Measurements from ENCODE around the gene SEPTIN6.
"Not testable (repeated sequence)": the region's sequence is repeated elsewhere in the genome, so short reads cannot be mapped to it uniquely, and the experiment has no call there.

Gene SEPTIN6

DNA sequence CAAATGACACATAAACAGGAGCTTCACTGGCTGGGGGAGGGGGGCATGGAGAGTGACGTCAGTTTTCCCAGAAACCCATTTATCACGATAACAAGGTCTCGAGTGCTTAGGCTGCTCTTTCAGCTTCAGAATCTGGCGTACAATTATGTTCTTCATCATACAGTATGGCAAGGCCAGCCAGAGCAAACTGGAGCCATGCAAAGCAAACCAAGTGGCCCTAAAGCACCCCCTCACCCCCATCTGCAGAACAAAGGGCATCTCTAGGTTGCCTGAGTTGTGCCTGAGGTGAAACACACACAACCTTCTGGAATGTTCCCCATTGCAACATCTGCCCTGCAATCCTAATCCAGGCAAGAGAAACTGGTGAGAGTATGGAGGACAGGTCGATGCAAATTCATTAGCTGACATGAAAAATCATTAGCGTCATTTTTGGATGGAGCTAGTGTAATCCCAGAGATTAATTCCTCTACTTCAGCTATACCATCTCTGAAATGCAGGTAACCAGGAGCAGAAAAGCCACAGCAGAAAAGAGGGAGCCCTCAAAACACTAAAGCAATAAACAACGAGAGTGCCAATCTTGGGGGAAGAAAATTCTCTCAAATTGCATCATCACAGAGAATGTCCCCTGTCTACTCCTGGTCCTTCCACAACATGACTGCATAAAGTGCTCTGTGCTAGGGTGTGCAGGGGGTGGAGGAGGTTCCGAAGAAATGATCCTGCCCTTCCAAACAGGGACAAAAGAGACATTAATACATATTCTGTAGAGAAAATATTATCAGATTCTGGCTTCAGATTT lies 1.8 kb downstream of the SEPTIN6 start:
- no peak for DNase-seq (ENCODE audit: low read depth, low spot score)

DNA sequence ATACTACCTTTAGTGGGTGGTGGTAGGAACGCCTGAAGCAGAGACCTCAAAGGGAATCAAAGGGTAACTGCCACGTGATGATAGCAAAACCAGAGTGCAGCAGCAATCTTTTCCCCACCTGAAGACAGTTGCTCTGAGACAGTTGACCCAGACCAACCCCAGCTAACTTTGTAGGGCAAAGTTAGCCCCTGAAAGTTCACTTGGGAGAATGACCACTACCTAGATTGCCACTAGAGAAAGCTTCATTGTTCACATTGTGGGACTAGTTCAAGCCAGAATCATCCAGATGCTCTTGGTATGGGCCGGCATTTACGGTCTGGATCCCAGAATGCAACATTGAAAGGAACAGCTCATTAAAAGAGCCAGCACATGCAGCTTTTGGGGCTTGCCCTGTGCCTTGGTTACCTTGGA lies 4.1 kb downstream of the SEPTIN6 start:
- no peak for DNase-seq (ENCODE audit: low read depth, low spot score)

DNA sequence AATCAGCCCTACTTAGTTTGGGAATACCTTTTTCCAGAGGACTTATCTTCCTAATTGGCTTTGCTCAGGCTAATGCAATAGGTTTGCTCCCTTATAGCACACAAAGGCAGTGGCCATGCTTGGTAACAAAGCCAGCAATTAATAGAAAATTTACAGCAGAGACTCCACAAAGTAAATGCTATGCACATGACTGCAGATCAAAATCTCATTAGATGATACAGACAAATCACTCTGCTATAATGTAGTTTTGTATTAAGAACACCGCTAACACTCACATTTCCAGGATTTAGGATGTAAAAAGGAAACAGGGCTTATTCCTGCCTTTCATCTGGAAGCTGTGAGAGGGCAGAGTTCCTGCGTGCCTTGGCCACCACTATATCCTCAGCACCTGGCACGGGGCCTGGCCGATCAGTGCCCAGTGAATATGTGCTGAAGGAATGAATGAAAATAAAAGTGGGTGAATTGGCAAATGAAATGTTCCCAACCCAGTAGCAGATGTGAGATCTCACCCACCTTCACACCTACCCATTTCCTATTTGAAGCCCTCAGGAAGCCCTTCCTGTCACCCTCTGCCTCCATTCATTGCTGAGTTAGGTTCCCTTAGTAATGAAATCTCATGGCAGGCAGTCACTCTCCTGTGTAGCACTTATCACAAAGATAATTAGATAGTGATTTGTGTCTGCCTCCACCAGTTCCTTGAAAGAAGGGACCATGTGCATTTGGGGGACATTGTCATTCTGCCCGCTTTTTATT lies 5.1 kb downstream of the SEPTIN6 start:
- no peak for DNase-seq (ENCODE audit: low read depth, low spot score)

DNA sequence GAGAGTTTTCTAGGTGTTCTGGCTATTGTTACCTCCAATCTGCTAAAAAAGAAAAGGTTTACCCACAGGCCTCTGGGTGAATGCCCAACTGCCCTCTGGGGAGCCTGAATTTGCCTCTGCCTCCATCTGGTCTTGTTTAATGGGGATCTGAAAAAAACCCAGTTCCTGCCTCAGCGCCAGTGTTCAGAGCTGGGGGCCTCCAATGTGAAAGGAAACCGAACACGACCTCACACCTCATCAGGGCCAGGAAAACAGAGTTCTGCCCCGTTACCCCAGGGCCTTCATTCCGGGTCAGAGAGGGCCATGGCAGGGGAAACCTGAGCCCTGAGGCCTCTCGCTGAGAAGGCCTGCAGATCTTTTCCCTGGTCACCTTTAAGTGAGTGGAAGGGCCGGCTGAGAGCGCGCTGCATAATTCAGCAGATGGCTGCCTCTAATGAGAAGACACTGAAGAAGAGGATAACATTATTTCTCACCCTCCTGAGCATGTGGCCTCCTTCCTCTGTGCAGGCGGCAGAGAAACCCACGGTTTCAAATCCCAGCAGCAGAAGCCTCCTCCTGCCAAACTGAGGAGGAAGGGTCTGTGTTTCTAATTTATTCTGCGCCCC lies 6.8 kb downstream of the SEPTIN6 start:
- no peak for DNase-seq (ENCODE audit: low read depth, low spot score)

DNA sequence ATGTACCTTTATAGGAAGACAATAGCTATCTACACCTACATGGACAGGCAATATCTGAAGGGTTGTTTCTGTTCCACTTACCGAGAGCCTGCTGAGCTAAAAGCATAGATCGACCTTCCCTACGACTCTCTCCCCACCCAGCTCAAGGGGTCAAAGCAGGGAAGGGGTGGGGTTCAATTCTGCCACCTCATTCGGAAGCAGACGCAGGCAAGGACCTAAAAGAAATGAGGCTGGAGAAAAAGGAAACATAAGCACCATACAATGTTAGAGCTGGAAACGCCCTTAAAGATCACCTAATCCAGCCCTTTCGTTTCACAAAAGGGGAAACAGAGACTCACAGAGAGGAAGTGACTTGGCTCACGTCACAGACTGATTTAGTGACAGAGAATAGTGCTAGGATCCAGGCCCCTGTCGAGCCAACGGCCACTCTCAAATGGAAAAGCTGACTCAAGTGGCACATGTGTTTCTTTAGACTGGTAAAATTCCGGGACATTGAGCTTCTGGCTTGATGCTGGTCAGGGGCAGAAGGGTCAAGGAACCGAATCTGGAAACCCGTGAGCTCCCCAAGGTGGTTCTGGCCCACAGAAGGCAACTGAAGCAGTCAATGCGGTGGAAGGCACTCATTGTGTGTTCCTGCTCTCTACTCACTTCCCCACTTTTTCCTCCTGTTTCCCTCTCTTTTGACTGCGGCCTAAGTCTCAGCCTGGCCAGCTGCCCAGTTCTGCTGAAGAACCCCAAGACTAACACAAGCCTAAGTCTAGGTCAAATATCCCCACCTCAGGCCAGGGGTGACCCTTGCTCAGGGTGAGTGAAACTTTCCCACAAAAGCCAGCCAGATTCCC lies 7.5 kb downstream of the SEPTIN6 start:
- no peak for DNase-seq (ENCODE audit: low read depth, low spot score)

DNA sequence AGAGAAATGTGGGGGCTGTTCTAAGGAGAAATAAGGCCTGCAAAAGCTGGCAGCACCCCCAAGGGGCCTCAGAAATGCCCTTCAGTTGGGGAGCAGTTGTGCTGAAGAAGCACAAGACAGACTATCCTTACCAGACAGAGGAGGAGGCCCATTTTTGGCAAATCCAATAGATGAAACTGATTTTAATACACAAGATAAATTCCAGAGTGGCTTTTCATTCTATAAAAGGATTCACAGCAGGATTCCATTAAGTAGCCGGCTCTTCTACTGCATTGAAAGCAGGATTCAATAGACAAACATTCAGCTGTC lies 8.1 kb downstream of the SEPTIN6 start:
- DNase-seq (ENCODE audit: low read depth, low spot score) = no peak

DNA sequence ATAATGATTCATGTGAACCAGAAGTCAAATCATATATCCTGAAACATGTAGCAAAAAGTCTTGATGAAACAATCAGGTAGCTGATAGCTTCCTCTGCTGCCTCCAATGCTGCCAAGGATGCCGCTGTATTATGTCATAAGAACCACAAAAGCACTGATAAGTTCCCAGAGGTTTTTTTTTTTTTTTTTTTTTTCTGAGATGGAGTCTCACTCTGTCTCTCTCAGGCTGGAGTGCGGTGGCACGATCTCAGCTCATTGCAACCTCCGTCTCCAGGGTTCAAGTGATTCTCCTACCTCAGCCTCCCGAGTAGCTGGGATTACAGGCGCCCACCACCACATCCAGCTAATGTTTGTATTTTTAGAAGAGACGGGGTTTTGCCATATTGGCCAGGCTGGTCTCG lies 8.7 kb downstream of the SEPTIN6 start:
- DNase-seq (ENCODE audit: low read depth, low spot score) = not testable (repeated sequence)

DNA sequence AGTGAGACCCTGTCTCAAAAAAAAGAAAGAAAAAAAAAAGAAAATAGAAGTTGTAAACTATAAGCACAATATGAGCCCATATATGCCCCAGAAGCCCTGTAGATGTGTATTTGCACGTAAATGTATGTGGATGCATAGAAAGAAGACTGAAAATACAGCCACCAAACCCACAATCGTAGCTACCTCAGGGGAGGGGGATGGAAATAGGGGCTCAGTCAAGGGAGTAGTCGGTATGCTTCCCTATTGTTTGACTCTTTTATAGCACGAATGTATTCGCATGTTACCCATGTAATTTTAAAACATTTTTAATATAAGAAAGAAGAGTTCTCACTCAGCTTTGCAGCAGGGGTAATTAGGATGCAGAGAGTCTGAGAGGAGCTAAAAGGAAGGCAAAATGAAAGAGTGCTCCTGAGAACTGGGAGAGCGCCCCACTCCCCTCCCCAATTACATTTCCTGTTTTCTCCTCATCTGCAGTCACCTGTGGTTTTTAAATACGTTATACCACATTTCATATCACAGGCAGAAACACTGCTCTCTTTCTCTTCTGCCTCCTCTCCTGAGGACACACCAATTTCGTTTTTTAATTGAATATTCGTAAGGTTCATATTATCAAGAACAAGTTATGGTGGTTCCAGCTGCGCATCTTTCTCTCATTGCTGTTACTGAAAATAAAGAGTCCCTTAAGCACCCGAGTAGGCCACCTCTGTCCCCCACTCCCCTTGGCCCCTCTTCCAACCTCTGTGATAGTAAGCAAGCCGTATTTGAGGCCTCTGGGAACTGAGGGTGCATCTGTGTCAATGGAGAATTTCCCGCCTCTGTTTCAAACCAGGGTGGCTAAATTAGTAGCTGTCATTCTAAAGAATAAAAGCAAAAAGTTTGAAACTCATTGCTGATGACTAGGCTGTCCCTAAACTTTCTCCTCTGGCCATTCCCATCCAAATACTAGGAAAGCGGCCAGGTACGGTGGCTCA lies 10.7 kb downstream of the SEPTIN6 start:
- DNase-seq (ENCODE audit: low read depth, low spot score) = no peak

DNA sequence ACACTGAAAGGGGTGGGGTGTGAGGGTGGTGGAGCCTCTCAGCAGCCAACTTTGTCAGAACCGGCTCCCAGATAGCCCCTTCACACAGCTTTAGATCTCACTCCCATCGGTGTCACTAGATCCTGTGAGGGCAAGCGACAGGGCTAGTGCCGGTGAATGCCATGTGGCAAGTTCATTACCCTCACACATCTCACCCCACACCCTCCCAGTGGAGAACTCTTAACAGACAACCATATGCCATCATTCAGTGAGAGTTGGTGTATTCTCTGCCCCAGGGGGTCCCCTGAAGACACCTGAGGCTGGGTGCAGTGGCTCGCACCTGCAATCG lies 15.3 kb downstream of the SEPTIN6 start:
- no peak for DNase-seq (ENCODE audit: low read depth, low spot score)

DNA sequence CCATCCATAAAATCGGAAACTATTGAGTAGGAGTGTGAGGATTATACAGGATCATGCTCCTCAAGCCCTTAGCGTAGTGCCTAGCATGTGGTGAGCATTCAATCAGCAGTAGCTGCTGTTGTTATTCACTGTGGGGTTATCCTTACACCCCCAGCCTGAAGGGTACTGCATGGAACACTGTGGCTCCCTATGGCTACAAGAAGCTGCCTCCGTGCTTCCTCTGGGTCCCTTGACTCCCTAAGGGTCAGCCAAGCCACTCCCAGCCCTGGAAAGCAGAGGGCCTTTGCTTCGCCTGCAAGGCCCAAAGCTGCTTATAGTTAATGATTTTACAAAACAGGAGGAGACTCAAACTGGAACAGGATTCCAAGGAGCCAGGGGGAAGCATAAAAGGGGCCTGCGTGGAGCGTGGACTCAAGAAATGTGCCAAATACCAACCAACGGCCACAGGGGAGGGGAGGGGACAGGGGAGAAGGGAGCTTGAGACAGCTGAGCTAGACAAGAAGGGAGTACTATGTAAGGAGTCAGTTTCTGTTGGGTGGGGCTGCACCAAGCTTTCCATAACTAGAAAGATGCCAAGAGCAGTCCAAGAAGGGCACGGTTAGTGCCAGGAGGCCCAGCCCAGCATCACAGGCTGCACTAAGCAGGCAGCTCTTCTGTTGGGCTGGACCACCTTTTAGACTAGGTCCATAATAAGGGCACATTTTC lies 15.9 kb downstream of the SEPTIN6 start:
- no peak for DNase-seq (ENCODE audit: low read depth, low spot score)

DNA sequence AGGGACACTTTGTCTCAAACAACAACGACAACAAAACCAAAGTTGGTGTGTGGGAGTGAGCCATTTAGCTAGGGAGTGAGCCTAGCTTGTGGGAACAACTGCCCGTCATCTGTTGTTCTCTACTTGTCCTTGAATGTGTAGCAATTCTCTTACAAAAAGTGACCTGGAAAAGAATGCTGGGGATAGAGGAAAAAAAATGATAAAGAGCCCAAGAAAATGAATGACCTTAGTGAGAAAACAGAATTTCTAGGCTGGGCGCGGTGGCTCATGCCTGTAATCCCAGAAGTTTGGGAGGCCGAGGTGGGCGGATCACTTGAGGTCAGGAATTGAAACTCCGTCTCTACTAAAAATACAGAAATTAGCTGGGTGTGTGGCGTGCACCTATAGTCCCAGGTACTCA lies 19.6 kb downstream of the SEPTIN6 start:
- no peak for DNase-seq (ENCODE audit: low read depth, low spot score)

DNA sequence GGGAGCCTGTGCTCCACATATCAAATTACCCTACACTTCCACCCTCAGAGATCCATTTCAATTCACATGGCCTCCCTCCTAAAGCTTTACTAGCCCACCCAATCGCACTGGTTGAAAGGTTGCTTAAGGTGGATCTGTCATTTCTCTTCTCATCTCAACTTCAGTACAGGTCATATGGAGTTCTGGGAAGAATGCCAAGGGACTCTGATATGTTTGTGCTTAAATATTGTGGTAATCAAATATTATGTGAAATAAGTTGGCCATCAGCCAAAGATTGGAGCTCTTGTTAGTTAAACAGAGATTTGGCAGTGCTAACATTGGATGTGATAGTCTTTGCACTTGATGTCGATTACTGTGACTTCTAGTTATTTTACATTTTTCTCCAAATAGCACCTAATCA lies 20.5 kb downstream of the SEPTIN6 start:
- DNase-seq (ENCODE audit: low read depth, low spot score) = no peak

DNA sequence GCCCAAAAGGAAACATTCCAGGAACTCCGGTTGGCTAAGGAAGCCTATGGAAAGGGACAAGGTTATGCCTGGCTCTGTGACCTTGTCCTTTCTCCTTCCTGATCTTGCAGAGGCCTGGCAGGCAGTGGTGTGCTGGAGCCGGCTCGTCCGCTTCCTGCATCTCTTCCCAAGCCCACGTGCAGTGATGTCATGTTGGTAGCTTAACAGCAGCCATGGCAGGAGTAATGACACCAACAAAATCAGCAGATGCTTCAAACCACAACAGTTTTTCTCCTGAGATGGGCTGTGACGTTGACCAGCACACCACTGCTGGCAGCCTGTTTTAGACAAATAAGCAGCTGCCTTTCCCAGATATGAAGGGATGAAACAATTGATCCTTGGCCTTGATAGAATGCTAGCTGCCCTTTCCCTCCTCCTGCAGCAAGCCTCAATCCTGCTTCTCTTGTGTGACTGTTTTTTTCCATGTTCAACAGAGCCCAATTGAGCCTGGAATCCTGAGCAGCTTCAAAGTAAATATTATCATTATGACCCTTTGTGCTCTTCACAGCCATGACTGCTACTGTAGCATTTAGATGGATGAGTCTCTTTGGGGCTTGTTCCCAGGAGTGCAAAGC lies 23.4 kb downstream of the SEPTIN6 start:
- no peak for DNase-seq (ENCODE audit: low read depth, low spot score)

DNA sequence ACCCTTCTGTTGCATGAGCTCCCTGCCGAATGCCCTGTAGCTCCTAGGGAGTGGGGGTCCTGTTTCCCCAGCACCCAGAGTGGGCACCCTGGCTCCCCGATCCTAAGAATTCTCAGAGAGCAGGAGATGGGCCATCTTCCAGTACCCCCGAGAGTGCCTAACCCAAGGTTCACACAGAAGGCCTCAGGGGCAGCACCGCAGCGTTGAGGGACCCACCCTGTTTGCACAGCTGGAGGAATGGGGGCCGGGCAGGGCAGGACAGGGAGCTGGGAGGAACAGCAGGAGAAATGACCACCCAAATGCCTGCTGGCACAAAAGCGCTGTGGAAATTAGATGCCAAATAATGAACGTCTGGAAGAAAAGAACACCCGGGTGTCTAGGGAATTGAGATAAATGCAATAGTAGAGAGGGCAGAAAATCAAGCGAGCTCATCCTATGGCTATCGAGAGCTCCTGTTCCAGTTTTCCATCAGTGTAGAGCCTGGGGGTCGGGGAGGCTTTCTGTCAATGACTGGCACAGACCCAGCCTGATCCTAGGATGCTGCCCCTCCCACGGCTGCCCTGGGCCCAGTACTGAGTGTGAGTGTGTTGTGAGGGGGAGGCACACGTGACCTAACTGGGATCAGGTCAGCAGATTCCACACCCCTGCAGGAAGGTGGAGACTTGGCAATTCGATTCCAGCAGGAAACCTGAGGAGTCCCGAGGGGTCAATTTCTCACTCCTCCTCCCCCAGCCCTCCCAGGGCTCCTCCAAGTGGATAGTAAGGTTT lies 25.7 kb downstream of the SEPTIN6 start:
- no peak for DNase-seq (ENCODE audit: low read depth, low spot score)

DNA sequence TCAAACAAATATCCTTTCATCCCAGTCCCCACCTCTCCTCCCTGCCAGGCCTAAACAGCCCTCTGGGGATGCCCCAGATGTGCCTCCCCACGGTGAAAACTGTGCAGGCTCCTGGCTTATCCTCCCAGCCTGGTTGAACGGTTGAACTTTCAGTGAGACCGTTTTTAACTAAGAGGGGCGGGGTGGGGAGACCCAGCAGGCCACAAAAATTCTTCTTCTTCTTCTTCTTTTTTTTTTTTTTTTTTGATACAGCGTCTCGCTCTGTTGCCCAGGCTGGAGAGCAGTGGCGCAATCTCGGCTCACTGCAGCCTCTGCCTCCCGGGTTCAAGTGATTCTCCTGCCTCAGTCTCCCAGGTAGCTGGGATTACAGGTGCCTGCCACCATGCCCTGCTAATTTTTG lies 28.1 kb downstream of the SEPTIN6 start:
- not testable (repeated sequence) for DNase-seq (ENCODE audit: low read depth, low spot score)

DNA sequence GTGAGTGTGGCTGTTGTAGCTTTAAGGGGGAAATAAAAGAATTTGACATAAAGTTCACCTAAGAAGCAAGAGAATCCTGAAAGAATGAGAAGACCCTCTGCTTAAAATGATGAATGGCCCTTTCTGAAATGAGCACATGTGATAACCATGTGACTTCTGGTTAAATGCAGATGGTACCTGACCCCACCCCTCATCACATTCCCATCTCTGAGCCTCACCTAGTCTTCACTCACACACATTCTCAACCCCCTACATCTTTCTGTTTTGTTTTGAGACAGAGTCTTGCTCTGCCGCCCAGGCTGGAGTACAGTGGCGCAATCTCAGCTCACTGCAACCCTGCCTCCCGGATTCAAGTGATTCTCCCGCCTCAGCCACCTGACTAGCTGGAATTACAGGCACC lies 31.5 kb downstream of the SEPTIN6 start:
- no peak for DNase-seq (ENCODE audit: low read depth, low spot score)

DNA sequence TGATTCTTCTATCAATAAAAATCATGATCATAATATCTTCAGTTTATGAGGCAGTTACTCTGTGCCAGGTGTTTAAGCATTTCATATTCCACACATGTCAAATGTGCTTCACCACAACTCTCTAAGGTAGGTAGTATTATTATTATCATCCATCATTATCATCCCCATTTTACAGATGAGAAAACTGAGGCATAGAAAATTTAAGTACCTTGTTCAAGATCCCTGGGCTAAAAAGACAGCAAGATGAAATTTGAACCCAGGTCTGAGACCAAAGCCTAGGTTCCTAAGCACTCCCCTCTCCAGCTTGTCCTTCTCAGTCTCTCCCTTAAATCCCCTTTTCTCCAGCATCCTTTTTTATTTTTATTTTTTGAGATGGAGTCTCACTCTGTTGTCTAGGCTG lies 33.4 kb downstream of the SEPTIN6 start:
- DNase-seq (ENCODE audit: low read depth, low spot score) = no peak

DNA sequence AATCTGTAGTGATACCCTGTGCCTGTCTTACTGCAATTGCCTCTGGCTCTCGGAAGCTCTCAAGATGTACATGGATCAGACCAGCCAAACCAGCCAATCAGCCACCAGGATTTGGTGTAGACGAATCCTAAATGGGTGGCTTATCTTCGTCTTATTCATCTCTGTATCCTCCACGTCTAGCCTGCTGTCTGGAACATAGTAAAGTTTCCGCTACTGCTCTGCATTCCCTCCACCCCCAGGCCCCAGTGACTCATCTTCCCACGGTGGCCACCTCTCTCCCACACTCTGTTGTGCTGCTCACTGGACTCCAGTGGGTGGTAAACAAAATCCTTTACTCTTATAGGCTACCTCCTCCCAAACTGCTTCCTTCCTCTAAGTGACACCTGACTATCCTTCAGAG lies 37.8 kb downstream of the SEPTIN6 start:
- no peak for DNase-seq (ENCODE audit: low read depth, low spot score)

DNA sequence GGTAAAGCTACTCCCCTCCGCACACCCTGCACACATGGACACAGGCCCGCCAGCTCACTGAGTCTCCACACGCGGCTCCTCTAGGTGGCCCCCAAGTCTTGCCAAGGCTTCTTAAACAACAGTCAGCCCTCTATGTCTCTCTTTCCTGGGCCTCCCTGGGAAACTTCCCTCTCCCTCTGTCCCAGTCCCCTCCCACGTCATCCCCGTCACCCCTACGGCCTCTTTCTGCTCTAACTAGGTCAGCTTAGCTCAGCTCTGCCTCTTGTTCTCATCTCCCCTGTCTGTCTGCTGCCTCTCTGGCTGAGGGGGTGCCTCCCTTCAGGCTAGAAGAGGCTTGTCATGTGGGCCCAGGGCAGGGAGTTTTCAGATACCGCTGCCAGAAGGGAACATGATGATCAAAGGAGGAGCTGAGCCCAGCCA lies 38.8 kb downstream of the SEPTIN6 start:
- no peak for DNase-seq (ENCODE audit: low read depth, low spot score)

Measured in iPS DF 19.7 (cell line).